Astrocyte (in vitro differentiated cells and primary cell): ENCODE data around the gene CEACAM5.

ENCODE experiments used
- EZH2 ChIP-seq: IDR thresholded peaks from 2 replicates; pipeline ENCODE4 v1.6.1; 2012; ENCODE audit warnings: mild to moderate bottlenecking, low read length, inconsistent platforms; ENCODE audit not compliant: insufficient read depth
- TF ChIP-seq, protein P1 (sequence below): IDR thresholded peaks from 2 replicates; pipeline ENCODE4 v1.5.1; 2011; ENCODE audit warnings: low read depth, mild to moderate bottlenecking, inconsistent platforms, low read length, moderate library complexity; ENCODE audit not compliant: insufficient read depth

DNA sequence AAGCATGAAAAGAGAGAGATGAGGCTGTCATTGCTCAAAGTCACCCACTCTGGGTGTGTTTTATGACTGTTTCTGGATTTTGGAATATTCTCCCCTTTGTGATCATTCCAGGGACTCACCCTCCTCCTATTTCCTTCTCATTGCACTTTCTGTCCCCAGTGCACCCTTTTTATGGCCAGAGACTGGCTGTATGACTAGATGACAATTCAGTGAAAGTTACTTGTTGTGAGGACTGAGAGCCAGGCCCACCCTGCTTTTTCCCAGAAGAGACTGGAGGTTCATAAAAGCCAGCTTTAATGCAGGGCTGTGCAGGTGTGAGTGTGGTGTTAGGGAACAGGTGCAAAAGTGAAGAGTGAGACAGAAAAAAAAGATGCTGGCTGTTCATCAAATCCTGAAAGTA is 37.7 kb upstream of the CEACAM5 start:
- TF ChIP-seq, protein P1, sequence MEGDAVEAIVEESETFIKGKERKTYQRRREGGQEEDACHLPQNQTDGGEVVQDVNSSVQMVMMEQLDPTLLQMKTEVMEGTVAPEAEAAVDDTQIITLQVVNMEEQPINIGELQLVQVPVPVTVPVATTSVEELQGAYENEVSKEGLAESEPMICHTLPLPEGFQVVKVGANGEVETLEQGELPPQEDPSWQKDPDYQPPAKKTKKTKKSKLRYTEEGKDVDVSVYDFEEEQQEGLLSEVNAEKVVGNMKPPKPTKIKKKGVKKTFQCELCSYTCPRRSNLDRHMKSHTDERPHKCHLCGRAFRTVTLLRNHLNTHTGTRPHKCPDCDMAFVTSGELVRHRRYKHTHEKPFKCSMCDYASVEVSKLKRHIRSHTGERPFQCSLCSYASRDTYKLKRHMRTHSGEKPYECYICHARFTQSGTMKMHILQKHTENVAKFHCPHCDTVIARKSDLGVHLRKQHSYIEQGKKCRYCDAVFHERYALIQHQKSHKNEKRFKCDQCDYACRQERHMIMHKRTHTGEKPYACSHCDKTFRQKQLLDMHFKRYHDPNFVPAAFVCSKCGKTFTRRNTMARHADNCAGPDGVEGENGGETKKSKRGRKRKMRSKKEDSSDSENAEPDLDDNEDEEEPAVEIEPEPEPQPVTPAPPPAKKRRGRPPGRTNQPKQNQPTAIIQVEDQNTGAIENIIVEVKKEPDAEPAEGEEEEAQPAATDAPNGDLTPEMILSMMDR = no peak
- no peak for TF ChIP-seq EZH2
